ENCODE measurements around the gene PCED1B.

DNA sequence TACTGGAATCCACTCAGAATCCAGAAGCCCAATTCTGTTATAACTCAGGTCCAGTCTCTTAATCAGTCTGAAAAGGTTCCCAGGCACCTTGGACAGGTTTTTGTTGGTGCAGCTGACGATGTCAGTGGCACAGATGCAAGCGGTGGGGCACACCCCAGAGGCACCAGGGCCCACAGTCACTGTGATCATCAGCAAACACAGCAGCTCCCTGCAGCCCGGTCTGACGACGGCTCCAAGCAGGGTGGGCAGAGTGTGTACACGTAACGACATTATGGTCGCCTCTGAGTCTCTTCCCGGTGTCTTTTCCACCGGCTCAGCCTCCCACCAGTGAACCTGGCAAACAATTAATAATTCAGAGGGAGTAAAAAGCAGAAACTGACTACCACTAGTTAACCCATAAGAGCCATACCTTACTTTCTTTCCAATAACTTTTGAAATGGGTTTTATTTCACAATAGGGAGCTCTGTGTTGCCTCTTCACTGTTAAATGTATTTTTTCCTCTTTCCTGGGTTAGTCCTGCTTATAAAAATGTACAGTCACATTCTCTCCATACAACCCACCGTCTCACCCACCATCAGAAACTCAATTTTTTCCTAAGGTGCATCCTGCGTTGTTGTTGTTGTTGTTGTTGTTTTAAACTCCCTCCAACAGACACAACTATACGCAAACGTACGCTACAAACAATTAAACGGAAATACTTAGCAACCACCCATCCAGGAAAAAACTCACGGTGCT, 521 bp upstream of the PCED1B start:
- no peak for TF ChIP-seq POLR2A (IDR thresholded peaks at IDR 0.05)
- TF ChIP-seq, protein P1, sequence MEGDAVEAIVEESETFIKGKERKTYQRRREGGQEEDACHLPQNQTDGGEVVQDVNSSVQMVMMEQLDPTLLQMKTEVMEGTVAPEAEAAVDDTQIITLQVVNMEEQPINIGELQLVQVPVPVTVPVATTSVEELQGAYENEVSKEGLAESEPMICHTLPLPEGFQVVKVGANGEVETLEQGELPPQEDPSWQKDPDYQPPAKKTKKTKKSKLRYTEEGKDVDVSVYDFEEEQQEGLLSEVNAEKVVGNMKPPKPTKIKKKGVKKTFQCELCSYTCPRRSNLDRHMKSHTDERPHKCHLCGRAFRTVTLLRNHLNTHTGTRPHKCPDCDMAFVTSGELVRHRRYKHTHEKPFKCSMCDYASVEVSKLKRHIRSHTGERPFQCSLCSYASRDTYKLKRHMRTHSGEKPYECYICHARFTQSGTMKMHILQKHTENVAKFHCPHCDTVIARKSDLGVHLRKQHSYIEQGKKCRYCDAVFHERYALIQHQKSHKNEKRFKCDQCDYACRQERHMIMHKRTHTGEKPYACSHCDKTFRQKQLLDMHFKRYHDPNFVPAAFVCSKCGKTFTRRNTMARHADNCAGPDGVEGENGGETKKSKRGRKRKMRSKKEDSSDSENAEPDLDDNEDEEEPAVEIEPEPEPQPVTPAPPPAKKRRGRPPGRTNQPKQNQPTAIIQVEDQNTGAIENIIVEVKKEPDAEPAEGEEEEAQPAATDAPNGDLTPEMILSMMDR (IDR thresholded peaks at IDR 0.05) = no peak
